ENCODE measurements around the gene SLC22A1. TPM values are rescaled to one million over a fixed set of nuclear protein-coding genes. Genes with fewer than 3 reads are reported as not detected.

SLC22A1 gene
- not detected for total RNA-seq

- no peak for DNase-seq
- Mint-ChIP-seq H3K4me3 (no peak within 1 kb of the TSS), H3K4me1 (ENCODE audit: low read depth) (no peaks in the 10 kb centered on the region), H3K9me3 (no peaks in the 10 kb centered on the region), H3K27ac (no peak within 1 kb of the TSS), H3K36me3 (ENCODE audit: low read depth) (peaks cover 14% of the 10 kb centered on the region), H3K27me3 (ENCODE audit: low read depth) (no peaks in the 10 kb centered on the region)
- intact Hi-C loops (cut with micrococcal nuclease), result no loop called here
- CTCF ChIA-PET, result no interaction called here
Observed at GRCh38 chr6:160121558-160121957, at the start of gene SLC22A1. Gene SLC22A1 (plus strand): TSS chr6:160121815. CDS start chr6:160121936, 121 bp downstream.

DNA sequence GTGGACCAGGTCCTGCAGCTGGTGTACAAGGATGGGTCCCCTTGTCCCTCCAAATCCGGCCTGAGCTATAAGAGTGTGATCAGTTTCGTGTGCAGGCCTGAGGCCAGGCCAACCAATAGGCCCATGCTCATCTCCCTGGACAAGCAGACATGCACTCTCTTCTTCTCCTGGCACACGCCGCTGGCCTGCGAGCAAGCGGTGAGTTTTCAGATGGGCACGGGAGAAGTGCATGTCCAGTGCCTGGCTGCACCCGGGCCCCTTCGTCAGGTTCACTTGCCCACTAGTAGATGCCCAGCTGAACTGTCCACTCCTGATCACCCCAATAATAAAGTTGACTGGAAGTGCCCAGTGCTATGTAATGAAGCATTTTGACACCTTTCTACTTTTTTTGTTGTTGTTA, 48.3 kb upstream of the SLC22A1 start:
- intact Hi-C loops (cut with micrococcal nuclease), result loop anchor here (10.0 kb wide), 1 partner anchor 208 kb away; no protein-coding TSS in a partner anchor
- DNase-seq, result no peak
- Mint-ChIP-seq H3K9me3 (no peaks in the 10 kb centered on the region), H3K4me3 (no peak overlapping the region), H3K27ac (no peak overlapping the region), H3K36me3 (ENCODE audit: low read depth) (peaks cover 56% of the 10 kb centered on the region), H3K27me3 (ENCODE audit: low read depth) (no peaks in the 10 kb centered on the region), H3K4me1 (ENCODE audit: low read depth) (peaks cover 17% of the 10 kb centered on the region)
- CTCF ChIA-PET, result interaction anchor here (0.8 to 1.1 kb wide), 3 partner anchors 10 to 20 kb away, joined by 3 read pairs; no protein-coding TSS in a partner anchor

DNA sequence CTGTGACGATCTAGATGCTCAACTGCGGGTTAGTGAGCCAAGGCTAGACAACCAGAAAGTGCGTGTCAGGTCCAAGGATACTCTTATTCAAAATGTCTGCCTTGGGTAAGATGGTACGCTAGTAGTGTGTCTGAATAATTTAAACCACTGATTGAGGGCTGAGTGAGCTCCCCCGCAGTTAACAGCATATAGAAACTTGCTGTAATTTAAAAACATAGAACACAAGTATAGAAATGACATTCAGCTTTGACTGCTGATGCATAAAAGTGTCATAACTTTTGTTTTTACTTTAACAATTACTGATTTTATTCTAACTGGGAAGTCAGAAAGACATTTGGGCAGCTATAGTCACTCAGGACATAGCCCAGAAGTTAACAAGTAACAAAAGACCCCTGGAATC, 45.6 kb upstream of the SLC22A1 start:
- no peak overlapping the region for H3K27ac Mint-ChIP-seq
- peaks cover 49% of the 10 kb centered on the region for H3K36me3 Mint-ChIP-seq (ENCODE audit: low read depth)
- H3K9me3 Mint-ChIP-seq, result no peaks in the 10 kb centered on the region
- intact Hi-C loops (cut with micrococcal nuclease), result loop anchor here (10.0 kb wide), 1 partner anchor 211 kb away; no protein-coding TSS in a partner anchor
- no peaks in the 10 kb centered on the region for H3K27me3 Mint-ChIP-seq (ENCODE audit: low read depth)
- no peak for DNase-seq
- CTCF ChIA-PET, result interaction anchor here (1.5 kb wide), 1 partner anchor 380 kb away, joined by 4 read pairs; no protein-coding TSS in a partner anchor
- no peak overlapping the region for H3K4me3 Mint-ChIP-seq
- peaks cover 4% of the 10 kb centered on the region for H3K4me1 Mint-ChIP-seq (ENCODE audit: low read depth)

DNA sequence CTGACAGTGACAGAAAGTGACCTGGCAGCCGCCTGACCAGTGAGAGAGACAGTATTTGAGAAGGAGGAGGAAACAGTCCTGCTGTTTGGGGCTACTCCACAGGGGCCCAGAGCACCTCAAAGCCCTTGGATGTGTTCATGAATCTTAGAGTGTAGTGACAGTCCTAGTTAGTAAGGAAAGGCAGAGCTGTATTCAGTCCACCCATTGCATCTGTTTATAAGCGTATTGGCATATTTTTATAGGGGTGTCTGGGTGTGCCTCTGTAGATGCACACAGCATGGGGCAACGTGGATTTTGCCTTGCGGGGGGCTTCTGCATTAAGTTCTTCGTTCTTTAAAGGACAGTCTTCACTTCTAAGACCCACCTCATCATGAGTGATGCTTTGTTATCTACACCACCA, 44.6 kb upstream of the SLC22A1 start:
- no peak overlapping the region for H3K4me3 Mint-ChIP-seq
- no peaks in the 10 kb centered on the region for H3K9me3 Mint-ChIP-seq
- H3K36me3 Mint-ChIP-seq (ENCODE audit: low read depth), result peaks cover 50% of the 10 kb centered on the region
- CTCF ChIA-PET, result interaction anchor here (0.6 to 1.5 kb wide), 2 partner anchors 40 to 379 kb away, joined by 3 to 4 read pairs; no protein-coding TSS in a partner anchor
- intact Hi-C loops (cut with micrococcal nuclease), result loop anchor here (10.0 kb wide), 1 partner anchor 212 kb away; no protein-coding TSS in a partner anchor
- H3K27ac Mint-ChIP-seq, result no peak overlapping the region
- DNase-seq, result no peak
- peaks cover 4% of the 10 kb centered on the region for H3K4me1 Mint-ChIP-seq (ENCODE audit: low read depth)
- H3K27me3 Mint-ChIP-seq (ENCODE audit: low read depth), result no peaks in the 10 kb centered on the region

GRCh38 chr6:160077526-160077925, 44.1 kb upstream of the SLC22A1 start:
- CTCF ChIA-PET, result interaction anchor here (0.6 kb wide), 1 partner anchor 41 kb away, joined by 3 read pairs; no protein-coding TSS in a partner anchor
- intact Hi-C loops (cut with micrococcal nuclease), result loop anchor here (10.0 kb wide), 1 partner anchor 213 kb away; no protein-coding TSS in a partner anchor
- no peak overlapping the region for H3K27ac Mint-ChIP-seq
- DNase-seq, result no peak
- H3K4me1 Mint-ChIP-seq (ENCODE audit: low read depth), result peaks cover 4% of the 10 kb centered on the region
- H3K27me3 Mint-ChIP-seq (ENCODE audit: low read depth), result no peaks in the 10 kb centered on the region
- peaks cover 47% of the 10 kb centered on the region for H3K36me3 Mint-ChIP-seq (ENCODE audit: low read depth)
- H3K4me3 Mint-ChIP-seq, result no peak overlapping the region
- H3K9me3 Mint-ChIP-seq, result no peaks in the 10 kb centered on the region

DNA sequence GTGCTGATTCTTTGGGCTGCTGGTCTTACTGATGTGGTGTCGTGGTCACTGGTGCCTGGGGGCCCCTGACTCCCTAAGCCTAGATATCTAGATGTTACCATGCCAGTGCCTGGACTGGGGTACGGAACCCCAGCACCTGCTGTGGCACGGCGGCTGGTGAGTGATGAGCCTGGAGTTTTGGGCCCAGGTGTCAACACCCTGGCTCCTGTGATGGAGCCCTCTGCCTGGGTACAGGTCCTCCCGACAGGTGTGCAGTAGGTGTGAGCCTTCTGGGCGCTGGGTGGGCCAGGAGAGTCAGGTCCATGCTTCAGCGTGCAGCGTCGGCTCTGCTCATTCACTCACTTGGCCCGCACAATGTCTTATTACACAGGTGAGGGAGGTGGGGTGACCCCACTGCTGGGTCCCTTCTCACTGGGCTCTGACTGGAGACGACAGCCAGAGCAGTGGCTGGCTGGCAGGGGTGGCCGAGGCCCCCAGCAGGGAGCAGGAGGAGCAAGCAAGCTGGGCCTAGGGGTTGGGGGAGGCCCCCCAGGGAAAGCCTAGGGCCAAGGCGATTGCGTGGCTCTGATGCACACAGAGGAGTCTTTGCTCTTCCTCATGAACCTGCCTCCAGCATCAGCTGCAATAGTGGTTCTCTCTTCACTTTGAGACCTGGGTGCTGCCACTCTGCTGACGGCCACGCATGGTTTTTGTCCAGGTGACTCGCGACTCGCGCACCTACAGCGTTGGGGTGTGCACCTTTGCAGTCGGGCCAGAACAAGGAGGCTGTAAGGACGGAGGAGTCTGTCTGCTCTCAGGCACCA, 42.5 kb upstream of the SLC22A1 start:
- no peak for DNase-seq
- no peak overlapping the region for H3K4me3 Mint-ChIP-seq
- intact Hi-C loops (cut with micrococcal nuclease), result loop anchor here (10.0 kb wide), 1 partner anchor 214 kb away; no protein-coding TSS in a partner anchor
- no peaks in the 10 kb centered on the region for H3K9me3 Mint-ChIP-seq
- CTCF ChIA-PET, result no interaction called here
- no peaks in the 10 kb centered on the region for H3K27me3 Mint-ChIP-seq (ENCODE audit: low read depth)
- peaks cover 45% of the 10 kb centered on the region for H3K36me3 Mint-ChIP-seq (ENCODE audit: low read depth)
- H3K4me1 Mint-ChIP-seq (ENCODE audit: low read depth), result peaks cover 4% of the 10 kb centered on the region
- H3K27ac Mint-ChIP-seq, result no peak overlapping the region

DNA sequence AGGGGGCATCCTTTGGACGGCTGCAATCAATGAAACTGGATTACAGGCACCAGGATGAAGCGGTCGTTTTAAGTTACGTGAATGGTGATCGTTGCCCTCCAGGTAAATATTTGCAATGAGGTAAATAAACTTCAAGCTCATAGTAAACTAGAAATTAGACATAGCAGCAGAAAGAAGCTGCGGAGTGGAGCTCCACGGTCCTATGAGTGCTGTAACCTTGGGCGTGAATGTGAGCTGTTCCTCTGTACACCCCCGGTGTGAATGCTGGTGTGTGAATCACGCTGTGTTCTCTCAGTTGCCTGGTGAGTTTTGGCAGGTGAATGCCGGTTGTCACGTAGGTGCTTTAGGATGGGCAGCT, 42.0 kb upstream of the SLC22A1 start:
- Mint-ChIP-seq H3K27me3 (ENCODE audit: low read depth) (no peaks in the 10 kb centered on the region), H3K4me1 (ENCODE audit: low read depth) (peaks cover 4% of the 10 kb centered on the region), H3K4me3 (no peak overlapping the region), H3K9me3 (no peaks in the 10 kb centered on the region), H3K36me3 (ENCODE audit: low read depth) (peaks cover 45% of the 10 kb centered on the region), H3K27ac (no peak overlapping the region)
- intact Hi-C loops (cut with micrococcal nuclease), result loop anchor here (10.0 kb wide), 1 partner anchor 215 kb away; no protein-coding TSS in a partner anchor
- DNase-seq, result no peak
- CTCF ChIA-PET, result no interaction called here

DNA sequence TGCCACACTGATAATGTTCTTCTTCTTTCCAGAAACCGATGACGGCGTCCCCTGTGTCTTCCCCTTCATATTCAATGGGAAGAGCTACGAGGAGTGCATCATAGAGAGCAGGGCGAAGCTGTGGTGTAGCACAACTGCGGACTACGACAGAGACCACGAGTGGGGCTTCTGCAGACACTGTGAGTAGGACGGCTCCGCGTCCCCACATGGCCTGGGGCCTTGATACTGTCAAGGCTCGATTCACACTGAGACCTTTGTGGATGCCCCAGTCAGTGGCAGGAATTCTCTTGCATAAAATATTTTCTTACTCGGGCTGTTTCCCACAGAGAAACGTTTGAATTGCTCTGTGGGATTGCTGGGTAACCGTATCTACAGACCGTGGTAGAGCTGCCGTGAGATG, 41.5 kb upstream of the SLC22A1 start:
- Mint-ChIP-seq H3K27ac (no peak overlapping the region), H3K9me3 (no peaks in the 10 kb centered on the region), H3K4me3 (no peak overlapping the region), H3K36me3 (ENCODE audit: low read depth) (peaks cover 45% of the 10 kb centered on the region), H3K27me3 (ENCODE audit: low read depth) (no peaks in the 10 kb centered on the region), H3K4me1 (ENCODE audit: low read depth) (peaks cover 4% of the 10 kb centered on the region)
- intact Hi-C loops (cut with micrococcal nuclease), result no loop called here
- no peak for DNase-seq
- CTCF ChIA-PET, result no interaction called here

DNA sequence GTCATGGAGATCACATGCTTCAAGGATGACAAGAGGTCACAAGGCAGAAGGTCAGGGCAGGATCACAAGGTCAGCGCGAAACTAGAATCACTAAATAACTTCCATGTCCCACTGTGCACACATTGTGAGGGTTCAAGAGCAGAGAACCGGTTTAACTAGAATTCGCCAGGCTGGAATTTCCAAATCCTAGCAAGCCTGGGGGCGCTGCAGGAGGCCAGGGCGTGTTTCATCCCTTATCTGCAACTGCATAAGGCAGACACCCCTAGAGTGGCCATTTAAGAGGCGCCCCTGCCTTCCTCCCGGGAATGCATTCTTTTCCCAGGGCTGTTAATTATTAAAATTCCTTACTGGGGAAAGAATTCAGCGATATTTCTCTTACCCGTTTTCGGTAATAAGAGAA, 40.2 kb upstream of the SLC22A1 start:
- intact Hi-C loops (cut with micrococcal nuclease), result no loop called here
- Mint-ChIP-seq H3K27me3 (ENCODE audit: low read depth) (no peaks in the 10 kb centered on the region), H3K27ac (no peak overlapping the region), H3K4me3 (no peak overlapping the region), H3K4me1 (ENCODE audit: low read depth) (peaks cover 1% of the 10 kb centered on the region), H3K36me3 (ENCODE audit: low read depth) (peaks cover 46% of the 10 kb centered on the region), H3K9me3 (no peaks in the 10 kb centered on the region)
- CTCF ChIA-PET, result interaction anchor here (0.6 kb wide), 1 partner anchor 363 kb away, joined by 3 read pairs; no protein-coding TSS in a partner anchor
- DNase-seq, result no peak

DNA sequence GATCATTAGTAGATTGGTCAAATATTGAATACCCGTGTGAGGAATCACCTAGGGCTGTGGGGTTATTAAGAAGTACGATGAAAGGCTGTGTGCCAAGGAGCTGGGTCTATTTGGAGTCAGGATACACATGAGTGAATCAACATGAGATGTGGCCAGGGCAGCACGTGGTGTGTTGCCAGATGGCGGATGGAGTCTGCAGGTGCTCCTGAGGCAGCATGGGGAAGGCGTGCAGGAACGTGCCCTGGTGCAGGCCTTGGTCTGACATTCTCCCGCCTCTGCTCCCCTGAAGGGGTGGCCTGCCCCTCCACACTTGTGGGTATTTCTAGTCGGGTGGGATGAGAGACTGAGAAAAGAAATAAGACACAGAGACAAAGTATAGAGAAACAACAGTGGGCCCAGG, 39.0 kb upstream of the SLC22A1 start:
- CTCF ChIA-PET, result interaction anchor here (0.5 kb wide), 1 partner anchor 423 kb away, joined by 3 read pairs; no protein-coding TSS in a partner anchor
- DNase-seq, result no peak
- Mint-ChIP-seq H3K27me3 (ENCODE audit: low read depth) (no peaks in the 10 kb centered on the region), H3K4me3 (no peak overlapping the region), H3K4me1 (ENCODE audit: low read depth) (peaks cover 1% of the 10 kb centered on the region), H3K36me3 (ENCODE audit: low read depth) (peaks cover 49% of the 10 kb centered on the region), H3K27ac (no peak overlapping the region), H3K9me3 (no peaks in the 10 kb centered on the region)
- intact Hi-C loops (cut with micrococcal nuclease), result no loop called here

DNA sequence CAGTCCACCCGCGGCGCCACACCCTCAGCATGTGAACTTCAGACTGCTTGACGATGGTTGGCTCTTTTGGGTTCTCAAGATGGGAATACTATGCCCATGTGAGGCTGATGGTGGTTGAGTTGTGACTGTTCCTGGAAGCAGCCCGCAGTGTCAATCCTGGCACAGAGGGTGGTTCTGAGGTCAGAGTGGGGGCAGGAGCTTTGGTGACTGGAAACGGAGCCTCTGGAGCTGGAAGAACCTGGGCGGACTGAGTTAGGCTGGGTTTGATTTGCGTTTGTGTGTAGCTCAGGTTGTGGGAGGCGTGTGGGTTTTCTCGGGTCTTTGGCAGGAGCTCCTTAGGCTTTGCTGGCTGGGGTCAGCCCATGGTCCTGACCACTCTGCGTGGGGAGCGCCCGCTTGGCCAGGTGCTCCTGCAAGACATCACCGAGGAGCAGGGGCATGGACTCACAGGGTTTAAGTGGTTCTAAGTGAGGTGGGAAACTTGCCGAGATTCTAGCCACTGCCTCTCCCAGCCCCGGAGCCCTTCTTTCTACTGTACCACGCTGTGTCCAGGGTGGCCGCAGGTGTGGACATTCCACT, 37.3 kb upstream of the SLC22A1 start:
- H3K27ac Mint-ChIP-seq, result no peak overlapping the region
- no peak for DNase-seq
- H3K36me3 Mint-ChIP-seq (ENCODE audit: low read depth), result peaks cover 55% of the 10 kb centered on the region
- H3K4me3 Mint-ChIP-seq, result no peak overlapping the region
- peaks cover 1% of the 10 kb centered on the region for H3K4me1 Mint-ChIP-seq (ENCODE audit: low read depth)
- CTCF ChIA-PET, result interaction anchor here (0.9 kb wide), 1 partner anchor 11 kb away, joined by 3 read pairs; no protein-coding TSS in a partner anchor
- intact Hi-C loops (cut with micrococcal nuclease), result no loop called here
- H3K9me3 Mint-ChIP-seq, result no peaks in the 10 kb centered on the region
- H3K27me3 Mint-ChIP-seq (ENCODE audit: low read depth), result no peaks in the 10 kb centered on the region

DNA sequence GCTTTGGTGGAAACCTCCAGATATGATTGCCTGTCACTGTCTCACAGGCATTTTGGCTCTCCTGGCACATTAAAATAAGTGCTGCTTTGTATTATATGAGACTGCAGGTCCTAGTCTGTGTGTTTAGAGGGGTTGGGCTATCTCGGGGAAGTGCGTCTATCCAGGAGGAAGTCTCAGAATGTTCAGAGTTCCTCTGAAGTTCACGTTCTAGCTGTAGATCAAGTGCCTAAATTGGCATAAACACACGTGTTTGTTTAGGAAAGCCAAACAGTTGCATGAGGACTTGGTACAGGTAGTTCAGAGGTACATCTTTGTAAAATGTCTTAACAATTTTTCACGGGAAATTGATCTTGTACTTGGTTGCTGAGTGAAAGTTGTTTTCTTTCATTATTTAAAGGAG, 36.4 kb upstream of the SLC22A1 start:
- intact Hi-C loops (cut with micrococcal nuclease), result no loop called here
- Mint-ChIP-seq H3K27ac (no peak overlapping the region), H3K36me3 (ENCODE audit: low read depth) (peaks cover 52% of the 10 kb centered on the region), H3K27me3 (ENCODE audit: low read depth) (no peaks in the 10 kb centered on the region), H3K4me1 (ENCODE audit: low read depth) (peaks cover 1% of the 10 kb centered on the region), H3K4me3 (no peak overlapping the region), H3K9me3 (no peaks in the 10 kb centered on the region)
- CTCF ChIA-PET, result no interaction called here
- no peak for DNase-seq

Data from activated naive CD4-positive, alpha-beta T cell treated with anti-CD3 and anti-CD28 coated beads for 36 hours (primary cell).